ENCODE results near the gene BICRA.

Gene BICRA

GRCh38 chr19:47674548-47674947 is 65.6 kb downstream of the BICRA start:
- Histone ChIP-seq H3K4me1 (ENCODE audit: insufficient read depth, low read length) (no peaks in the 10 kb centered on the region), H3K27ac (ENCODE audit: low read length) (no peak overlapping the region), H3K27me3 (ENCODE audit: insufficient read depth, low read length) (no peaks in the 10 kb centered on the region), H3K9me3 (ENCODE audit: insufficient read depth, low read depth, low read length) (no peaks in the 10 kb centered on the region), H3K4me3 (ENCODE audit: low read length) (no peak overlapping the region), H3K9ac (ENCODE audit: low read depth, low read length) (no peak overlapping the region), H3K36me3 (ENCODE audit: insufficient read depth, low read depth, low read length) (peaks cover 53% of the 10 kb centered on the region)

GRCh38 chr19:47675271-47675670 is 66.3 kb downstream of the BICRA start:
- H3K9me3 ChIP-seq (ENCODE audit: insufficient read depth, low read depth, low read length), result no peaks in the 10 kb centered on the region
- H3K36me3 ChIP-seq (ENCODE audit: insufficient read depth, low read depth, low read length), result peaks cover 52% of the 10 kb centered on the region
- no peaks in the 10 kb centered on the region for H3K4me1 ChIP-seq (ENCODE audit: insufficient read depth, low read length)
- no peak overlapping the region for H3K4me3 ChIP-seq (ENCODE audit: low read length)
- H3K27ac ChIP-seq (ENCODE audit: low read length), result no peak overlapping the region
- no peaks in the 10 kb centered on the region for H3K27me3 ChIP-seq (ENCODE audit: insufficient read depth, low read length)
- no peak overlapping the region for H3K9ac ChIP-seq (ENCODE audit: low read depth, low read length)

GRCh38 chr19:47675859-47676258 is 66.9 kb downstream of the BICRA start:
- no peak overlapping the region for H3K4me3 ChIP-seq (ENCODE audit: low read length)
- no peak overlapping the region for H3K9ac ChIP-seq (ENCODE audit: low read depth, low read length)
- no peaks in the 10 kb centered on the region for H3K27me3 ChIP-seq (ENCODE audit: insufficient read depth, low read length)
- no peak overlapping the region for H3K27ac ChIP-seq (ENCODE audit: low read length)
- no peaks in the 10 kb centered on the region for H3K9me3 ChIP-seq (ENCODE audit: insufficient read depth, low read depth, low read length)
- no peaks in the 10 kb centered on the region for H3K4me1 ChIP-seq (ENCODE audit: insufficient read depth, low read length)
- peaks cover 47% of the 10 kb centered on the region for H3K36me3 ChIP-seq (ENCODE audit: insufficient read depth, low read depth, low read length)

- Histone ChIP-seq H3K4me3 (ENCODE audit: low read length) (no peak overlapping the region), H3K36me3 (ENCODE audit: insufficient read depth, low read depth, low read length) (peaks cover 47% of the 10 kb centered on the region), H3K9ac (ENCODE audit: low read depth, low read length) (no peak overlapping the region), H3K27ac (ENCODE audit: low read length) (no peak overlapping the region), H3K27me3 (ENCODE audit: insufficient read depth, low read length) (no peaks in the 10 kb centered on the region), H3K9me3 (ENCODE audit: insufficient read depth, low read depth, low read length) (no peaks in the 10 kb centered on the region), H3K4me1 (ENCODE audit: insufficient read depth, low read length) (no peaks in the 10 kb centered on the region)
These were observed 67.9 kb downstream of the BICRA start for GRCh38 chr19:47676811-47677210.

- Histone ChIP-seq H3K4me1 (ENCODE audit: insufficient read depth, low read length) (no peaks in the 10 kb centered on the region), H3K9ac (ENCODE audit: low read depth, low read length) (no peak overlapping the region), H3K9me3 (ENCODE audit: insufficient read depth, low read depth, low read length) (no peaks in the 10 kb centered on the region), H3K4me3 (ENCODE audit: low read length) (no peak overlapping the region), H3K27me3 (ENCODE audit: insufficient read depth, low read length) (no peaks in the 10 kb centered on the region), H3K36me3 (ENCODE audit: insufficient read depth, low read depth, low read length) (peaks cover 35% of the 10 kb centered on the region), H3K27ac (ENCODE audit: low read length) (no peak overlapping the region)
These were observed 70.4 kb downstream of the BICRA start for GRCh38 chr19:47679251-47679900.

- Histone ChIP-seq H3K27ac (ENCODE audit: low read length) (no peak overlapping the region), H3K9me3 (ENCODE audit: insufficient read depth, low read depth, low read length) (no peaks in the 10 kb centered on the region), H3K36me3 (ENCODE audit: insufficient read depth, low read depth, low read length) (peaks cover 29% of the 10 kb centered on the region), H3K9ac (ENCODE audit: low read depth, low read length) (no peak overlapping the region), H3K4me3 (ENCODE audit: low read length) (no peak overlapping the region), H3K27me3 (ENCODE audit: insufficient read depth, low read length) (no peaks in the 10 kb centered on the region), H3K4me1 (ENCODE audit: insufficient read depth, low read length) (no peaks in the 10 kb centered on the region)
These were observed 71.3 kb downstream of the BICRA start for GRCh38 chr19:47679922-47680857.

- no peaks in the 10 kb centered on the region for H3K9me3 ChIP-seq (ENCODE audit: insufficient read depth, low read depth, low read length)
- H3K9ac ChIP-seq (ENCODE audit: low read depth, low read length), result no peak overlapping the region
- no peaks in the 10 kb centered on the region for H3K4me1 ChIP-seq (ENCODE audit: insufficient read depth, low read length)
- H3K27me3 ChIP-seq (ENCODE audit: insufficient read depth, low read length), result no peaks in the 10 kb centered on the region
- no peak overlapping the region for H3K4me3 ChIP-seq (ENCODE audit: low read length)
- H3K27ac ChIP-seq (ENCODE audit: low read length), result no peak overlapping the region
- H3K36me3 ChIP-seq (ENCODE audit: insufficient read depth, low read depth, low read length), result peaks cover 31% of the 10 kb centered on the region
These were observed 72.0 kb downstream of the BICRA start for GRCh38 chr19:47680858-47681332.

GRCh38 chr19:47681388-47681787 is 72.5 kb downstream of the BICRA start:
- Histone ChIP-seq H3K27me3 (ENCODE audit: insufficient read depth, low read length) (no peaks in the 10 kb centered on the region), H3K9ac (ENCODE audit: low read depth, low read length) (no peak overlapping the region), H3K4me3 (ENCODE audit: low read length) (no peak overlapping the region), H3K27ac (ENCODE audit: low read length) (no peak overlapping the region), H3K9me3 (ENCODE audit: insufficient read depth, low read depth, low read length) (no peaks in the 10 kb centered on the region), H3K4me1 (ENCODE audit: insufficient read depth, low read length) (no peaks in the 10 kb centered on the region), H3K36me3 (ENCODE audit: insufficient read depth, low read depth, low read length) (peaks cover 28% of the 10 kb centered on the region)

GRCh38 chr19:47681936-47682335 is 73.0 kb downstream of the BICRA start:
- H3K4me1 ChIP-seq (ENCODE audit: insufficient read depth, low read length), result no peaks in the 10 kb centered on the region
- H3K27ac ChIP-seq (ENCODE audit: low read length), result no peak overlapping the region
- no peaks in the 10 kb centered on the region for H3K9me3 ChIP-seq (ENCODE audit: insufficient read depth, low read depth, low read length)
- H3K9ac ChIP-seq (ENCODE audit: low read depth, low read length), result no peak overlapping the region
- no peak overlapping the region for H3K4me3 ChIP-seq (ENCODE audit: low read length)
- no peaks in the 10 kb centered on the region for H3K27me3 ChIP-seq (ENCODE audit: insufficient read depth, low read length)
- peaks cover 24% of the 10 kb centered on the region for H3K36me3 ChIP-seq (ENCODE audit: insufficient read depth, low read depth, low read length)

- Histone ChIP-seq H3K4me3 (ENCODE audit: low read length) (no peak overlapping the region), H3K27me3 (ENCODE audit: insufficient read depth, low read length) (no peaks in the 10 kb centered on the region), H3K9ac (ENCODE audit: low read depth, low read length) (no peak overlapping the region), H3K36me3 (ENCODE audit: insufficient read depth, low read depth, low read length) (peaks cover 15% of the 10 kb centered on the region), H3K9me3 (ENCODE audit: insufficient read depth, low read depth, low read length) (no peaks in the 10 kb centered on the region), H3K27ac (ENCODE audit: low read length) (no peak overlapping the region), H3K4me1 (ENCODE audit: insufficient read depth, low read length) (no peaks in the 10 kb centered on the region)
These were observed 74.0 kb downstream of the BICRA start for GRCh38 chr19:47682939-47683338.

GRCh38 chr19:47686679-47687450 is 77.9 kb downstream of the BICRA start:
- Histone ChIP-seq H3K9me3 (ENCODE audit: insufficient read depth, low read depth, low read length) (no peaks in the 10 kb centered on the region), H3K27me3 (ENCODE audit: insufficient read depth, low read length) (no peaks in the 10 kb centered on the region), H3K27ac (ENCODE audit: low read length) (no peak overlapping the region), H3K4me1 (ENCODE audit: insufficient read depth, low read length) (no peaks in the 10 kb centered on the region), H3K36me3 (ENCODE audit: insufficient read depth, low read depth, low read length) (peaks cover 20% of the 10 kb centered on the region), H3K9ac (ENCODE audit: low read depth, low read length) (no peak overlapping the region), H3K4me3 (ENCODE audit: low read length) (no peak overlapping the region)

Measured in iPS-20b (cell line).